Suppressor macrophage treated with lipopolysaccharide for 4 hours (primary cell): ENCODE measurements around the gene CENPP.

Source experiments
- DNase-seq: peaks from one replicate; pipeline ENCODE4 v3.0.0-alpha.2; 2020

Gene CENPP

DNA sequence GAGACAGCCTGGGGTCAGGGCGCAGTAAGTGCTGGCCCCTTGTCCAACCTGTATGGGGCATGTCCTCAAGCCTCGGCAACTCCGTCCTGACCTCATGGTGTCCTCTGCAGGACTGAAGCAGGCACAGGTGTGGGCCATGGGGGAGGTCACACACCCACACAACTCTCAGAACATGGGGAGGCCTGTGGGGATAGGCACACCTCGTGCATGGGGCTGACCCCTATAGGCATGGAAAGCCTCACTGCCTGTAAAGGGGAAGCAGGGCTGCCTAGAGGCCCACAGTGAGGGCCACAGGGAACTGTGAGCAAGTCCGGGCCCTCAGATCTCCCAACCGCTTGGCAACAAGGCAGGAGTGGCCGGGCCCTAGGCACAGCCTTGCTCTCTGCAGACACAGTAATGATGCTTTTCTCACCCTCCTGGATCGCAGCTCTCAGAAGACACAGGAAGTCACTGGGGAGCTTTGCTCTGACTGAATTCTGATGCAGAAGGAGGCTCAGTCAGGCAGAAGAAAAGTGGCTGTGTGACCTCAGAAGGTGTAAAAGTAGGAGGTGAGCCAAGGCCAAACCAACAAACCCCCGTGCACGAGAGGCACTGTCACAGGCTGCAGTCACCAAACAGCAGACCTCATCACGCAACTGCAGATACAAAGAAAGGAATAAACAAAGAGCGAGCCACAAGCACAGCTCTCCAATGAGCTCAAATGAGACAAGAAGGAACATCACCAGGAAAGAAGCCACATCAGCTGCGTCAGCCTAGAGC lies 338.8 kb downstream of the CENPP start:
- no peak for DNase-seq

DNA sequence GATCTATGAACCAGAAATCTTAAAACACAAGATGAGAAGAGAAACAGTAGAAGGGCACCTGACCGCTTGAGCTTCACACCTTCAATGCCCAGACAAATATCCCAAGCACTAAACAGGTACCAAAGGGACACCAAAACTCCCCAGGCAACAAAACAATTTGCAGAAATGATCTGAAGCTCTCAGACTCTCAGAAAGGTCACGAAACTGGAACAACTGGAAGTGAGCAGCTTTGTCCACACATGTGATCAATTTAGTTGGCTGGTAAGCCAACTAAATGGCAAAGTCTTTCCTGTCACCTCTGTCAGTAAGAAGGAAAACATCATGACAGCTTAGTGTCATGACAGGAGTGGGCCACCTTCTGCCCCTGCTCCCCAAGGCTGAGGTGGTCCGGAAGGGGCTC lies 340.1 kb downstream of the CENPP start:
- DNase-seq: no peak

DNA sequence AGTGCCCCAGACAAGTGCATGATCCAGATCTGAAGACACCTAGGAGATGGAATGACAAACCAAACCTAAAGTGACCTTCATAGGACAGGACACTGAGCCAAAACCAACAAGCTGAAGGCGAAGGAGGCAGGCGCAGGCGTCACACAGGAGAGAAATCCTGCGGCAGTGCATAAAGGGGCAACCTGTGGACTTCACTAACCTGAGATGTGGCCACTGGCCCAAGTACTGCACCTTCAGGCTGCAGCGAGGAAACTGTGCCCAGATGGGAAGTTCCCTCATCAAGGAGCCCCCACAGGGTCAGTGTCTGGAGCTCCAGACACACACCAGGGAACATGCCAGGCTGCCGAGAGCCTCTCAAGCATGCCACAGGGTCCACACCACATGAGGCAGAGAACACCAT lies 340.5 kb downstream of the CENPP start:
- no peak for DNase-seq

DNA sequence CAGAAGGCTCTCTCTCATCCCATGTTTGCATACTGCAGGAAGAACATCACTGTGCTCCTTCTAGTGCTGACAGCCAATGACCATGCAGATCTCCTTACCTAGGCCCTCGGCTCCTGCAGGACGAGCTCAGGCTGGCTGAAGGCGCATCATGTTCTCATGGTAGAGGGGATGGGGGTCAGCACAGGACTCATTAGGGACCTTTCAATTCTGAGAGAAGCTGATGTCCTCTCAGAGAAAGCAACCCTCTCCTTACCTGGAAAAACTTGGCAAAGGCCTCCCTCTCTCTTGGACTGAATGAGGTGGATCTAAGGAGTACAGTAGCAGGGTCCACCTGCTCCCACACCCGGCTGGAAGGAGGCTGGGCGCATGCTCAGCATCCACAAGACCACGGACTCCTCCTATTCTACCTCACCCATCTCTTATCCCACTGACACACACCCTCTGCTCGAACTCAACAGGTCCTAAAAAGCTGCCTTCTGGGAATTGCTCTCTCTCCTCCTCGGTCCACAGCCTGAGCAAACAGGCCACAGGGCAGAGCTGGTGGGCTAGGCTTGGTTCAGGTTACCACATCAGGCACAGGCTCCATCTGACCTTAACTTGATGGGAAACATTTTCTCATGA lies 341.3 kb downstream of the CENPP start:
- DNase-seq: no peak

DNA sequence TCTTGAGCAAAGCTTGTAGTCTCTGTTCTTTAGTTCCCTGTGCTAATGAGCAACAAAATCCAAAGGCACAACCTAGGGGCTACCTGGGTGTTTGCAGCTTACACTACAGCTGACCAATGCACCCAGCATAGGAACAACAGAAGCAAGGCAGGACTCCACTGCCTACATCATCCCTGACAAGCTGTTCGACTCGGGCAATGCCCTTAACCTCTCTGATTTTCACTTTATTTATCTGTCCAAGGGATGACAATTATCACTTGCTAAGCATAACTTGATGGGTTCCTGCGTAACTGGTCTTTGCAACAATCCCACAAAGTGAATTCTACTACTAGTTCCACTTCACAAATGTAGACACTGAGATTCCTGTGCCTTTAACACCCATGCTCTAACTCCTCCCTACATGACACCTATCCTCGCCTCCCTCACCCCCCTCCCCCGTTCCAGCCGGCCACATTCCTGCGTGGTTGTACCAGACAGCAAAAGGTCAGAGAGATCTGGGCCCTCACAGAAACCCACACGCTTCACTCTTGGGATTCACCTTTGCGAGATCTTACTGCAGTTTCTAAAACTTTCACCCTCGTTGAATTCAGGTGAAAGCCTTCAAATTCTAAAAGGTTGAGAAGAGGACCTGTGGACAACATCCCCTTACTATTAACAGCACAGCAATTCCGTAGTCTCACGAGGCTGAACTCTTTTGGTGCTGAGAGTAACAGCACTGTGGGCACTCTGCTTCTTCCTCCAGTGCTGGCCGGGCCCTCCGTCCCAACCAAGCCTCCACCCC lies 343.2 kb downstream of the CENPP start:
- DNase-seq: peak; percentile 25

DNA sequence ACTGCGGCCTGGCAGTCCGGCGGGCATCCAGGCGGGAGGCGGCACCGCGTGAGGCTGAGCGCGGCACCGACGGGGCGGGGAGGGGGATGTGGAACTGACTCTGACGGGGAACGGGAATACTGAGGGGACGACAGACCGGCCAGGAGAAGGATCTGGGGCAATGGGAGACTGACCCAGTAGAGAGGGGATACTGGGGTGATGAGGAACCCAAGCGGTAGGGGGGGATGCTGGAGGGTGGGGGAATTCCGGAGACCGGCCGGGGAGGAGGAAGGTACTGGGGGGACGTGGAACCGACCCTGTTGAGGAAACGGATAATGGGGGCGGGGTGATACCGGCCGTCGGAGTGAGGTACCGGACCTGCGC lies 343.8 kb downstream of the CENPP start:
- DNase-seq: peak; percentile 55
